Transverse colon (tissue), 4 donors: ENCODE results near the gene PACSIN1. TPM values are rescaled to one million over a fixed set of nuclear protein-coding genes. Genes with fewer than 3 reads are reported as not detected.

Experiments
- DNase-seq: peaks from one replicate; pipeline ENCODE4 v3.0.0-alpha.2; 2019
- H3K27ac ChIP-seq, 4 donors: fragments of 200-600 bp; sonication (generic); 2 replicates each; pipeline ENCODE4 v1.5.1; 2016 to 2018; ENCODE audit warnings: inconsistent platforms in 4 of 4
- H3K27me3 ChIP-seq: fragments of 200-600 bp; sonication (generic); 2 replicates; pipeline ENCODE4 v1.5.1; 2017; ENCODE audit warnings: inconsistent platforms
- H3K36me3 ChIP-seq, 4 donors: fragments of 200-600 bp; sonication (generic); 2 replicates each; pipeline ENCODE4 v1.5.1; 2017 to 2019; ENCODE audit warnings: inconsistent platforms in 4 of 4
- H3K4me1 ChIP-seq, 4 donors: fragments of 200-600 bp; sonication (generic); 2 replicates each; pipeline ENCODE4 v1.5.1; 2017 to 2020; ENCODE audit warnings: inconsistent platforms in 4 of 4
- H3K4me3 ChIP-seq, 4 donors: fragments of 200-600 bp; sonication (generic); 1 replicate in 1 of 4; 2 replicates in 3 of 4; pipeline versions ENCODE4 v1.5.1 to v1.6.1; 2017 to 2019; ENCODE audit warnings: inconsistent platforms in 4 of 4
- H3K9me3 ChIP-seq, 2 donors: fragments of 200-600 bp; sonication (generic); 2 replicates each; pipeline ENCODE4 v1.5.1; 2017 to 2019; ENCODE audit warnings: inconsistent platforms in 2 of 2
- EP300 ChIP-seq: sonication (generic); formaldehyde crosslinking; IDR thresholded peaks from one replicate; pipeline ENCODE4 v1.6.1; 2017; ENCODE audit warnings: antibody characterized with exemption, low read depth
- POLR2A ChIP-seq: fragments of 450-650 bp; IDR thresholded peaks from one replicate; pipeline ENCODE4 v1.6.1; 2016; ENCODE audit warnings: antibody characterized with exemption, mild to moderate bottlenecking, moderate library complexity
- POLR2AphosphoS5 ChIP-seq, 3 donors: sonication (generic); formaldehyde crosslinking; IDR thresholded peaks; one replicate each; pipeline ENCODE4 v1.6.1; 2016; ENCODE audit warnings: antibody characterized with exemption in 3 of 3
- WGBS, 2 donors: methylation state at CpG; one replicate each; pipeline ENCODE4 v1.1.5; 2018; ENCODE audit warnings: low coverage in 1 of 2; 5-methylcytosine and 5-hydroxymethylcytosine counted together
- in situ Hi-C, 4 donors: fragments of 200-750 bp; cut with MboI; loops; one replicate each; pipeline versions ENCODE4 v1.15.0 to v1.15.1; 2017; ENCODE audit warnings: low sequenced_read_pairs in 3 of 4, low pct_ligation_motif_present in 1 of 4, low pct_unique_long_range_greater_than_20kb in 1 of 4
- intact Hi-C: fragments of 100-400 bp; cut with DNase I; formaldehyde crosslinking; loops from one replicate; pipeline ENCODE4 v1.15.1; 2023; ENCODE audit warnings: low total_unique reads
- total RNA-seq, 4 donors: library from RNA; depleted of rRNA; stranded (reverse); fragments of >200 nt; gene quantifications; one replicate each; pipeline ENCODE4 v1.1.0, GENCODE V29; 2016
- TF ChIP-seq, protein P1 (sequence below), 5 experiments: fragments of 200-600 bp in 3 of 5; fragments of 450-650 bp in 2 of 5; sonication (generic) in 3 of 5; IDR thresholded peaks; 1 replicate in 2 of 5; 2 replicates in 3 of 5; pipeline ENCODE4 v1.5.1; 2016 to 2017; ENCODE audit warnings: antibody characterized with exemption in 5 of 5, inconsistent platforms in 3 of 5, mild to moderate bottlenecking in 2 of 5, moderate library complexity in 1 of 5

Gene PACSIN1
- total RNA-seq, 4 donors from 2014 or later, result 0.27 to 1.9 TPM; not detected in 2

DNA sequence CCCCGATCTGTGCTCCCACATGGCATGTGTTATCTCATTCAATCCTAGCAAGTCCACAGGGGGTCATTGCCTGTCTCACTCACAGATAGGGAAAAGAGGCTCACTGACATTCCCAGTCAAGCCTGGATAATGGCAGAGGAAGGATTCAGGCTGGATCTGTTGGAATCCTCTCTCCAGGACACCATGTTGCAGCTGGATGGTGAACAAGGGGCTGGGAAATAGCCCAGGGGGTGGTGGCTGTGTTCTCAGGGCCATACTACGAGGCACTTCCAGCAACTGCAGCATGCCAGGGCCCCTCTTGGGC lies 95.3 kb downstream of the PACSIN1 start:
- H3K4me3 ChIP-seq, result no peak overlapping the region
- no peaks in the 10 kb centered on the region for H3K36me3 ChIP-seq
- H3K27me3 ChIP-seq, result no peaks in the 10 kb centered on the region
- WGBS, 2 donors, result 80% methylated on average over 2 of the region's 2 CpGs; no CpG with 5 or more reads in 1 of the 2 donors
- DNase-seq, result no peak
- no peak overlapping the region for H3K27ac ChIP-seq
- intact Hi-C loops (no loop called here), in situ Hi-C loops (no loop called here)
- H3K9me3 ChIP-seq, result peaks cover 0 to 5% of the 10 kb centered on the region in 2 donors
- peaks cover 0 to 6% (median 2%) of the 10 kb centered on the region in 4 donors for H3K4me1 ChIP-seq
- TF ChIP-seq POLR2AphosphoS5 (IDR thresholded peaks at IDR 0.05) (no peak), POLR2A (no peak), EP300 (no peak)
- TF ChIP-seq, protein P1, sequence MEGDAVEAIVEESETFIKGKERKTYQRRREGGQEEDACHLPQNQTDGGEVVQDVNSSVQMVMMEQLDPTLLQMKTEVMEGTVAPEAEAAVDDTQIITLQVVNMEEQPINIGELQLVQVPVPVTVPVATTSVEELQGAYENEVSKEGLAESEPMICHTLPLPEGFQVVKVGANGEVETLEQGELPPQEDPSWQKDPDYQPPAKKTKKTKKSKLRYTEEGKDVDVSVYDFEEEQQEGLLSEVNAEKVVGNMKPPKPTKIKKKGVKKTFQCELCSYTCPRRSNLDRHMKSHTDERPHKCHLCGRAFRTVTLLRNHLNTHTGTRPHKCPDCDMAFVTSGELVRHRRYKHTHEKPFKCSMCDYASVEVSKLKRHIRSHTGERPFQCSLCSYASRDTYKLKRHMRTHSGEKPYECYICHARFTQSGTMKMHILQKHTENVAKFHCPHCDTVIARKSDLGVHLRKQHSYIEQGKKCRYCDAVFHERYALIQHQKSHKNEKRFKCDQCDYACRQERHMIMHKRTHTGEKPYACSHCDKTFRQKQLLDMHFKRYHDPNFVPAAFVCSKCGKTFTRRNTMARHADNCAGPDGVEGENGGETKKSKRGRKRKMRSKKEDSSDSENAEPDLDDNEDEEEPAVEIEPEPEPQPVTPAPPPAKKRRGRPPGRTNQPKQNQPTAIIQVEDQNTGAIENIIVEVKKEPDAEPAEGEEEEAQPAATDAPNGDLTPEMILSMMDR (IDR thresholded peaks at IDR 0.05), result no peak

DNA sequence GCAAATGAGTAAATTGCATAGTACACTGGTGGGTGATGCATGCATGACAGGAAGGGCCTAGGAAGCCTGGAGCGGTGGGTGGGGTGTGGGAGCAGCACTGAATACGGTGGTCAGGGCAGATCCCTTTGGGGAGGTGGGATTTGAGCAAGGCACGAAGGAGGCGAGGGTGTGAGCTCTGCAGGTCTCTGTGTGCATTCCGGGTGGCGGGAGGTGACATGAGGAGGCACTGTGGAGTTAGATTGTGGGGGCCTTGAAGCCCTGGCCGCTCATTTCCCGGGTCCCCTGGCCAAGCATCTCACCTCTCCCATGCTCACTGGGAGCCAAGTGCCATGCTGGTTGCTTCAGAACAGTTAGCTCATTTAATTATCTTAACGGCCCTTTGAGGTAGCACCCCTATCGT lies 96.5 kb downstream of the PACSIN1 start:
- H3K27ac ChIP-seq, result no peak overlapping the region
- H3K4me1 ChIP-seq, result peaks cover 0 to 3% (median 0%) of the 10 kb centered on the region in 4 donors
- no peak overlapping the region for H3K4me3 ChIP-seq
- in situ Hi-C loops, result no loop called here
- H3K9me3 ChIP-seq, result peaks cover 0 to 5% of the 10 kb centered on the region in 2 donors
- intact Hi-C loops, result no loop called here
- DNase-seq, result no peak
- WGBS, 2 donors, result 93% methylated on average over 10 of the region's 10 CpGs; no CpG with 5 or more reads in 1 of the 2 donors
- H3K27me3 ChIP-seq, result no peaks in the 10 kb centered on the region
- TF ChIP-seq, protein P1 (IDR thresholded peaks at IDR 0.05), result no peak
- no peak for TF ChIP-seq POLR2AphosphoS5 (IDR thresholded peaks at IDR 0.05)
- no peak for TF ChIP-seq POLR2A
- no peaks in the 10 kb centered on the region for H3K36me3 ChIP-seq

DNA sequence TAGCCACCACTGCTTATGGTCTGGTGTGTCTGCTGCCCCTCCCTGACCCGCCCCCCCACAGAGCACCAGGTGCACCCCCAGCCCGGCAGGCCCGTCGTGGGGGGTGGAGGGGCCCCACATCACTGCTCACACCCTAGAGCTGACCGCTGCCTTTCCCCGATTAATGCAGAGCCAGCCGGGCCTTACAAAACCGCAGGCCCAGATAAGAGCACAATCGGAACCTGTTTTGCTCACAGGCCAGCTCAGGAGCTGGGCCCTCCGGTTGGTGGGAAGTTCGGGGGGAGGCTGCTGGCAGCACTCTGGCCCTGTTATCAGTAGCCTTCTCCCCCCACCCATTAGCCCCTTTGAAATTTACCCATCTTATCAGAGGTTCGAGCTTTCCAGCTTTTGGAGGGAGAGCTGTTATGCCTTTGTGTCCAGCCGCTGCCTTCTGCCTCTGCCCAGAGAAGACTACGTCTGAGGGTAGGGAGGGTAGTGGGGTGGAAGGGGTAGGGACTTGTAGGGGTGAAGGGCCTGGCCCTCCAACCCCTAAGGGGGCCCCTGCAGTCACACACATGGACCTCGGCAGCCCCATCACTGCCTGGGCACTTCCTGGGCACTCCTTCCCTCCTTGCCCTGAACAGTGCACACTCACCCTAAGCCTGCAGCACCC lies 97.1 kb downstream of the PACSIN1 start:
- Histone ChIP-seq H3K27me3 (no peaks in the 10 kb centered on the region), H3K4me3 (no peak overlapping the region), H3K27ac (no peak overlapping the region), H3K9me3 (peaks cover 0 to 5% of the 10 kb centered on the region in 2 donors), H3K36me3 (no peaks in the 10 kb centered on the region), H3K4me1 (no peaks in the 10 kb centered on the region)
- TF ChIP-seq, protein P1 (IDR thresholded peaks at IDR 0.05), result no peak
- TF ChIP-seq POLR2AphosphoS5 (IDR thresholded peaks at IDR 0.05) (no peak), EP300 (no peak), POLR2A (no peak)
- in situ Hi-C loops, result no loop called here
- 90% methylated on average over 6 of the region's 15 CpGs; no CpG with 5 or more reads in 1 of the 2 donors for WGBS, 2 donors
- intact Hi-C loops, result no loop called here
- DNase-seq, result no peak

DNA sequence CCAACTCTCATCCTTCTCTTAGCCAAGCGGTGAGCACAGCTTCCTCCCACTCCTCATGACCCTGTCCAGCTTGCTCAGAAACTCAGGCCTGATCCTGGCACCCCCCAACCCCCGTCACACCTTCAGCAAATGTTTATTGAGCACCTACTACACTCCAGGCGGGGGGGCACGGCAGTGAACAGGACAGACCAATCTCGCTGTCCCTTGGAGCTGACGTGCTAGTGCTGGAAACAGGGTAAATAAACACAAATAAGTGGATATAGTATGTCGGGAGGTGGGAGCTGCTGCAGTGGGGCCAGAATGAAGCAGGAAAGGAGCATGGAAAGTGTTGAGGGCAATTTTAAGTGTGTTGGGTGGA lies 97.6 kb downstream of the PACSIN1 start:
- WGBS, 2 donors, result 54 to 65% methylated on average over 5 to 7 of the region's 7 CpGs
- intact Hi-C loops (no loop called here), in situ Hi-C loops (no loop called here)
- Histone ChIP-seq H3K4me1 (no peaks in the 10 kb centered on the region), H3K27ac (no peak overlapping the region), H3K4me3 (no peak overlapping the region), H3K9me3 (no peaks in the 10 kb centered on the region), H3K36me3 (no peaks in the 10 kb centered on the region), H3K27me3 (peaks cover 2% of the 10 kb centered on the region)
- TF ChIP-seq, protein P1 (IDR thresholded peaks at IDR 0.05), result no peak
- TF ChIP-seq POLR2AphosphoS5 (IDR thresholded peaks at IDR 0.05), result no peak
- no peak for TF ChIP-seq POLR2A
- no peak for TF ChIP-seq EP300
- DNase-seq, result no peak
